MG63 (cell line): Measurements from ENCODE around the gene STARD4. TPM values are rescaled to one million over a fixed set of nuclear protein-coding genes. Genes with fewer than 3 reads are reported as not detected.

ENCODE experiments used
- DNase-seq: peaks from one replicate; pipeline ENCODE4 v3.0.0-alpha.2; 2020
- H3K27me3 ChIP-seq: fragments of 250-450 bp; sonication (Bioruptor Pico); 2 replicates; pipeline ENCODE4 v1.5.1; 2020; ENCODE audit warnings: mild to moderate bottlenecking, moderate library complexity
- H3K36me3 ChIP-seq: fragments of 250-450 bp; sonication (Bioruptor Pico); 2 replicates; pipeline ENCODE4 v1.5.1; 2020; ENCODE audit warnings: mild to moderate bottlenecking, moderate library complexity
- H3K4me3 ChIP-seq: fragments of 250-450 bp; sonication (Bioruptor Pico); 2 replicates; pipeline ENCODE4 v1.5.1; 2020; ENCODE audit warnings: mild to moderate bottlenecking, moderate library complexity
- H3K9me3 ChIP-seq: fragments of 250-450 bp; sonication (Bioruptor Pico); 2 replicates; pipeline ENCODE4 v1.5.1; 2020; ENCODE audit warnings: mild to moderate bottlenecking, moderate library complexity
- total RNA-seq: library from RNA; depleted of rRNA; stranded (reverse); fragments of >200 nt; shearing (Covaris generic); gene quantifications from 2 replicates; pipeline ENCODE4 v1.2.3, GENCODE V29; 2014; ENCODE audit warnings: low replicate concordance; rRNA removed

STARD4 gene
- total RNA-seq, 1 experiment from 2014 or later = 13.5 TPM

DNA sequence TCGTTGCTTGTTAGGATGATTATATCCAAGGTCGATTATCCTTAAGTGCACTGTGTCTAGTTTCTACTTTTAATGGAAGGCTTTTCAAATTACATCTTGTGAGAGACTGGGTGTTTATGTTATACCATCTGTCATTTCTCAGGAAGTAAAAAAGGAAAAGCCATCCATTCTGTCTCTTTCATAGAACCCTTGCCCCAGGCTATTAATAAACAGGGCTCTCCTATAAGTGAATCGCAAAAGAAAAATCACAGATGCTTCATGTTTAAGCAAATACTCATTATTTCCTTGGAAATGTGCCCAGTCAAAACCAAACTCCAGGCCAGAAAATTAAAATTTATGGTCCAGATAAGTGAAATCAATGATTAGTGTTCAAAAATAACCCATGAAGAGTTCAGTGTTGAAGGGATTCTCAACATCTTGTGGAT, 58.1 kb downstream of the STARD4 start:
- DNase-seq = no peak
- Histone ChIP-seq H3K9me3 (no peaks in the 10 kb centered on the region), H3K27me3 (no peaks in the 10 kb centered on the region)

DNA sequence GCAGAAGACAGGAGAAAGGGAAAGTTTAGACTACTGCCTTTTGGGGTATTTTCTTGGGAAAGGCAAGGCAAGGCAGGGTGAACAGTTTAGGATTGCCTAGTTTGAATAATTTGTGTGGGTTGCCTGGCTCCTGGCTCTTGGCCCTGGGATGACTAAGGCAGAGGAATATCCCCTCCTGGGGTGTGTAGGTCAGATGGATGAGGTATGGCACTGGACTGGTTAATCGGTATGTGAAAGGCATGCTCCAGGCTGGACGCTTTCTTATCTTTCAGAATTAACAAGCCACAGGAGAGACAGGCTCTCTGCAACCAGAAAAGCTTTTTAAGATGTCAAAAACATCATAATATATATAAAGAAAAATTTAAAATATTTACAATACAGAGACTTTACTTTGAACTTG, 58.6 kb downstream of the STARD4 start:
- no peaks in the 10 kb centered on the region for H3K36me3 ChIP-seq
- no peaks in the 10 kb centered on the region for H3K27me3 ChIP-seq
- DNase-seq = peak; percentile 92
- no peaks in the 10 kb centered on the region for H3K9me3 ChIP-seq
- no peak overlapping the region for H3K4me3 ChIP-seq

More for the DNA sequence above, 58.1 kb downstream of the STARD4 start:
- Histone ChIP-seq H3K36me3 (no peaks in the 10 kb centered on the region), H3K4me3 (no peak overlapping the region)

DNA sequence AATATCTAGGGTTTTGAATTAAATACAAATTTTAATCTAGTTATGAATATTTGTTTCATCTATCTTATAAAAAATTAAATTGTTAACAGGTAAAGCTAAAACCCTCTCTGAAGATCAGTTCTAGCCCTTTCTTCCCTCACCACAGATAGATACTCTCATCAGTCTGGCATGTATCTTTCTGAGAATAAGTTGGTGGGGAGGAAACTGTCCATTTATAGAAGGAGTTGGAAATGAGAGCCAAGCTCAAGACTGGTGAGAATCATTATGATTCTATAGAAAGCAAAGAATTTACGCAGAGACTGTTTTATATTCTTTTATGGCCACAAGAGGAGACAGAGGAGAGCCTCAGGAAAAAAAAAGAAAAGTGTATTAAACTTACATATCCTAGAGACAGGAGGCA, 59.0 kb downstream of the STARD4 start:
- Histone ChIP-seq H3K36me3 (no peaks in the 10 kb centered on the region), H3K9me3 (no peaks in the 10 kb centered on the region), H3K27me3 (no peaks in the 10 kb centered on the region), H3K4me3 (no peak overlapping the region)
- DNase-seq = no peak

GRCh38 chr5:111447822-111448221, 64.5 kb downstream of the STARD4 start:
- DNase-seq = no peak
- Histone ChIP-seq H3K27me3 (no peaks in the 10 kb centered on the region), H3K9me3 (no peaks in the 10 kb centered on the region), H3K36me3 (no peaks in the 10 kb centered on the region), H3K4me3 (no peak overlapping the region)

- no peaks in the 10 kb centered on the region for H3K9me3 ChIP-seq
- H3K27me3 ChIP-seq = no peaks in the 10 kb centered on the region
- no peaks in the 10 kb centered on the region for H3K36me3 ChIP-seq
- DNase-seq = no peak
- H3K4me3 ChIP-seq = no peak overlapping the region
These were observed 65.2 kb downstream of the STARD4 start for GRCh38 chr5:111447099-111447498.

Other genes with a start within 250 kb of the STARD4 start
- gene NREP, start 244.7 kb upstream of the STARD4 start, total RNA-seq = 92.2 and 116 TPM in 2 replicates